KG1 (cell line): ENCODE data around the gene TMCO6.
"Not testable (repeated sequence)": the region's sequence is repeated elsewhere in the genome, so short reads cannot be mapped to it uniquely, and the experiment has no call there.

ENCODE experiments used
- DNase-seq: peaks from one replicate; lab custom pipeline; 2025; lab: John Stamatoyannopoulos, UW

The TMCO6 gene

GRCh38 chr5:140630292-140631035 is 8.8 kb upstream of the TMCO6 start:
- DNase-seq: no peak

GRCh38 chr5:140631036-140631417 is 8.2 kb upstream of the TMCO6 start:
- DNase-seq: no peak

DNA sequence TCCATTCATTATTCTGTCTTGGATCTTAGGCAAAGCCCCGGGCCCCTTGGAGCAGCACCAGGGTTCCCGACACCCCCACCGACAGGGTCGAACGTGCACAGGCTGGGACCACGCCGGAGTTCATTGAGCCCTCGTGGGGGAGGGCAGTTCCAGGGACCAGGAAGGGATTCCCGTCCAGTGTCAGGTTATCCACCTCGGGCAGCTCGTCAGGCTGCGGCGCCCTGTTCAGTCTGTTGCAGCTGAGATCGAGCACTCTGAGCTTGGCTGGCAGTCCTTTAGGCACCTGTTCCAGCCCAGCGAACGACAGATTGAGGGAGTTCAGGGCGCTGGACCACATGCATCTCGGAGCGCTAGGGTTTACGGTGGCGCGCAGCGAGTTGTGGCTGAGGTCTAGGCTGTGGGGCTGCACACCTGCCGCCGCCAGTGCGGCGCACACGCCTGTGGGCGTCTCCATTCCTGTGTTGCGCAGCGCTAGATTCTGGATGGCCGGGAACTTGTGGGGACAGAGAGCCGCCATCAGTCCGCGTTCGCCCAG is 7.4 kb upstream of the TMCO6 start:
- DNase-seq: no peak

DNA sequence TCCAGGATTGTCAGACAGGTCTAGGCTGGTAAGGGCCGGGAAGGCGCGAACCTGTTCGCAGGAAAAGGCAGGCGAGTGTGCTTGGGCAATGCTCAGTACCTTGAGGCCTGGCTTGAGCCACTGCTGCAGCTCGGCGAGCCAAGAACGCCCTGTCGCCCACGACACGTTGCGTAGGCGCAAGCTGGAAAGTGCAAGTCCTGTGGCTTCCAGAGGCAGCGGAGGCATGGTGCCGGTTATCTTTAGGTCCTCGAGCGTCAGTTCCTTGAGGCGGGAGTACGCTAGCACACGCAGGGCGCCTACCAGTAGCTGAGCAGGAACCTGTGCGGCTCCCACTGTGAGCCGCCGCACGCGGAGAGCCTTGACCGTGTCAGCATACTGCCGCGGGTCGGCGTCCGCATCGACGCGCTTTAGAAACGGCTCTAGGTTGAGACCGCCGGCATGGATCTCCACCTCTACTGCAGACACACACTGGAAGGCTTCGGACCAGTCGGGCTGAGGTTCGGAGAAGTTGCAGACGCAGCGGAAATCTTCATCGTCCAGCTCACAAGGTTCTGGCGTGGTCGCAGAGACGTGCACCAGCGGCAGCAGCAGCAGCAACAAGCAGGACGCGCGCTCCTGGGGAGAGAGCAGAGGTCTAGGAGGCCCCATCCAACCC is 6.8 kb upstream of the TMCO6 start:
- DNase-seq: no peak

DNA sequence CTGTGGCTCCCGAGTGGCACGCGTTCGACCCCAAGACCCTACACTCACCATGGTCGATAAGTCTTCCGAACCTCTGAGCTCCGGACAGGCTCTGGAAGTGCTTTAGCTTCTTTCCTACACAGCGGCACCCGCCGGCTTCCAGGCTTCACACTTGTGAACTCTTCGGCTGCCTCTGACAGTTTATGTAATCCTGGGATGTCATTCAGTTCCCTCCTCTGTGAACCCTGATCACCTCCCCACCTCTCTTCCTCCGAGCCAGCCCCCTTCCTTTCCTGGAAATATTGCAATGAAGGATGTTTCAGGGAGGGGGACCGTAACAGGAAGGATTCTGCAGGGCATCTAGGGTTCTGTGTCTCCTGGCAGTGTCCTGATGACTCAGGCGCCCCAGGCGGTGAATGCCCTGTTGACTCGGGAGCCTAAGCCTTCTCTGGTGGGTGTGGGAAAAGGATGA is 6.2 kb upstream of the TMCO6 start, which contains the start of gene CD14:
TSS of gene CD14 (minus strand) at position 155 of the 451 bp plus-strand sequence. CDS start at position 51, 104 bp downstream.
- no peak for DNase-seq

DNA sequence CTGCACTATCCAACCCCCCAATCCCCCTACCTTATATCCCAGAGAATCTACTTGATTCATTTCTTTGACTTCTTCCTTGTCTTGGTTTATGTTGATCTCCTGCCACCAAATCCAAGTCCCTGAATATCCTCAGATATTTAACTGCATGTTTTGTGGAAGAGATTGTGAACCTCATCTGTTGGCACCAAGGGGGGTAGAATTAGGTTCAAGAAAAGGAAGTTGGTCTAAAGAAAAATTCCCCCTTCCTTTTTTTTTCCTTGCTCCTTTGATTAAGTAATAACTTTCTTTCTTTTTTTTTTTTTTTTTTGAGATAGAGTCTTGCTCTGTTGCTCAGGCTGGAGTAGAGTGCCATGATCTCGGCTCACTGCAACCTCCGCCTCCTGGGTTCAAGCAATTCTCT is 5.8 kb upstream of the TMCO6 start:
- no peak for DNase-seq

DNA sequence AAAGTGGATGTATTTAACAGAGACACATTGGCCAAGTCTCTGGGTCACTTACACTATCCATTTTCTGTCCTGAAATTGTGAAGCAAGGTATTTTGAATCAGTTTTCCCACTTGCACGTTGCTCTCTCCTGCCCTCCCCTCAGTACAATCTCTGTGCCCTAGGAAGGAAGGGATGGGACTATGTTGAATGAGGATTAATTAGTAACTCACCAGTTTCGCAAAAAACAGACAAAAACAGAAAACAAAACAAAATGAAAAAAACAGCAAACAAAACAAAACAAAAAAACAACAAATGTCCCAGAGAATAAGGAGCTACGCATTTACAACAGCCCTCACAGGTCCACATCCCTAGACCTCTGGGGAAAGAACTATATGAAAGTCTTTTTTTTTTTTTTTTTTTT is 5.1 kb upstream of the TMCO6 start:
- DNase-seq: no peak

GRCh38 chr5:140635291-140636257 is 3.7 kb upstream of the TMCO6 start:
- DNase-seq: no peak

GRCh38 chr5:140637371-140638100 is 1.7 kb upstream of the TMCO6 start:
- DNase-seq: no peak

- DNase-seq: not testable (repeated sequence)
Measured at GRCh38 chr5:140638898-140639147, 428 bp upstream of the TMCO6 start.

DNA sequence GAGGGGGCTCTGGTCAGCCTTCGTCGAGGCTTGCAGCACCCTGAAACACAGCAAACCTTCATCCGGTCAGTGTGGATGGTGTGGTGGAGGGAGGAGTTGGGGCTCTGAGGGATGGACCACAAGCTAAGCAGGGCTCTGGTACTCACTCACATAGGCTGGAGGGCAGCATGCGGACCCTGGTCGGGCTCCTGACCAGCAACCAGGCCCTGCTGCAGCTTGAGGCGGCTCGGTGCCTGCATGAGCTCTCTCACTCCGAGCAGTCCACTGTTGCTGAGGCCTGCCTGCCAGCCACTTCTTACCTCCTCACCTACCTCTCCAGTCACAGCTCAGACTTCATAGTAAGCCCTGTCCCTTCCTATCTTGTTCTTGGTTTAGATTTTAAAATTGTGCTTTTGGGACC is 2.5 kb downstream of the TMCO6 start:
- no peak for DNase-seq

DNA sequence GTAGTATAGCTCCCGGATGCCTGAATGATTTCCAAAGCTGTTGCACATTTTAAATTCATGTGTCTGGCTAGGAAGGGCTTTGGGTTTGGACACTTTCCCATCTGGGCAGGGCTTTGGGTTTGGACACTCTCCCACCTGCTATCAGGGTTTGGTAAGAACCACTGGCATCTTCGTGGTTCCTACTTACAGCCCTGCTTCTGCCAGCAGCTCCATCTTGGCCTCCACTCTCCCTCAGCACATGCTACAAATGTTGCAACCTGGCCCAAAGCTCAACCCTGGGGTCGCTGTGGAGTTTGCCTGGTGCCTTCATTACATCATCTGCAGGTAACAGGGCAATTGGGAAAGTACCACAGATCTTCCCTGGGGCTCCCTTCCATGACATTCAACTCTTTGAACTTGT is 3.5 kb downstream of the TMCO6 start:
- DNase-seq: no peak

DNA sequence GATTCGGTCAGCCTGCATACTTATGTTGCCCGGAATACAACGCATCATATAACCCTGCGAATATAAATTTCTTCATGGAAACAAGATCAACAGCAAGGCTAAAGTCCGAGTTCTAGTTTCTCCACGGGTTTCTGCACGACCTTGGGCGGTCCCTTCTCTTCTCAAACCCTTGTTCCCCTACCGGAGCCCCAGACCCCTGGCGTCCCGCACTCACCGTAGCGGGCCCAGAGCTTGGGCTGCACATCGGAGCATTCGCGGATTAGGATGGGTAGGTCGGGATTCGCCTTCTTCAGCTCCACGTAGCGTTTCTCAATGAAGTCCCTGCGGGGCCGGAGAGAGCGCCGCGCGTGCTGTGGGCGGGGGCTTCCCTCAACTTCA is 7.8 kb downstream of the TMCO6 start:
- no peak for DNase-seq

GRCh38 chr5:140658870-140659269 is 19.6 kb downstream of the TMCO6 start:
- DNase-seq: no peak

- DNase-seq: not testable (repeated sequence)
Measured at GRCh38 chr5:140660371-140660770, 21.1 kb downstream of the TMCO6 start.

GRCh38 chr5:140664030-140664358 is 24.7 kb downstream of the TMCO6 start:
- no peak for DNase-seq

DNA sequence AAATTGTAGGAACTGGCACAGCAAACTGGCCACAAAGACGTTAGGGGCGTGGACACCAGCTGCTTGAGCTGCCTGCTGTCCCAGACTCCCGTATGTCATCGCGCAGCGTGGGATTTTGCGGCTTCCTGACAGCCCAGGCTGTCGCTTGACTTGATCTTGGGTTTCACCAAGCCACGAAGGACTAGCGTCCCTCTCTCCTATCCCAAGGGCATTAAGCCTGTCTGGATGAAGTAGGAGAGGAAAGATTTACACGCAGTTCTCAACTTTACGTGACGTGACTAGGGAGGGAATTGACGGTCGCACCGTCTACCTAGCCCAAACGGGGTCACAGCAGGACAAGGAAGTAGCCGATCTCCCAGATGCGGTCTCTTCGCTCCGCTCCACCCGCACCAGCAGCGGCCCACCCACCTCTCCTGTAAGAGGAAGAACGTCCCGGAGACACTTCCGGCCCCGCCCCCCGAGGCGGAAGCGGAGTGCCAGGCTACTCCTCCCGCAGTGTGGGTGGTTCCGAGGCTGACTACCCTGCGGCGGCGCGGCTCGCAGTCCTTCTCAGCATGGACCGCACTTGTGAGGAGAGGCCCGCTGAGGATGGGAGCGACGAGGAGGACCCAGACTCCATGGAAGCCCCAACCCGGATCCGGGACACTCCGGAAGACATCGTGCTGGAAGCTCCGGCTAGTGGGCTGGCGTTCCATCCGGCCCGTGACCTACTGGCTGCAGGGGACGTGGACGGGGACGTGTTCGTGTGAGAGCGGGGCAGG is 25.3 kb downstream of the TMCO6 start, which contains the start of gene WDR55:
TSS of gene WDR55 (plus strand) at position 546 of the 761 bp plus-strand sequence. CDS start at position 555, 9 bp downstream.
- DNase-seq: peak; percentile 57

- DNase-seq: not testable (repeated sequence)
Measured at GRCh38 chr5:140671035-140671434, 31.8 kb downstream of the TMCO6 start.

GRCh38 chr5:140671472-140672125 is 32.3 kb downstream of the TMCO6 start:
- no peak for DNase-seq

- DNase-seq: no peak
Measured at GRCh38 chr5:140672455-140673186, 33.4 kb downstream of the TMCO6 start.
